HUDEP-2 (cell line): ENCODE results near the gene ACAP2.
"Not testable (repeated sequence)": the region's sequence is repeated elsewhere in the genome, so short reads cannot be mapped to it uniquely, and the experiment has no call there.

Experiments used
- DNase-seq, 76 experiments: peaks; one replicate each; lab custom pipeline; 2025; ENCODE audit not compliant: unreplicated experiment in 76 of 76; lab: John Stamatoyannopoulos, UW

The ACAP2 gene

DNA sequence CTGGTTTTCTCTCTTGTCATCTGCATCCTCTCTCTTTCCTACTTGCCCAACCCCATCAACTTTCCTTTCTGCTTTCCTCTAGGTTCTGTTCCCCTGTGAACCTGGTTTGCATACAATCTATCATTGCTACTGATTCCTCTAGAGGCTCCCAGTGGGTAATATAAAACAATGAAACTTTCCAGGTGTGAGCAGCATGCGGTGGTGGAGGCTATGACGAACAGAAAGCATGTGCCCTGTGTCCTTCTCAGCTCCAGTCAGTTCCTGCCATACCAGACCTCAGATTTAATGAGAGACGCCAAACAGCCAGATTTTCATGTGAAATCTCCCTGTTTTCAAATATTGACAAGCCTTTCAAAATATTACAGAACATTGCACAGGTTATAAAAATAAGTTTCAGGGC is 3.5 kb upstream of the ACAP2 start:
- DNase-seq, result no peak

DNA sequence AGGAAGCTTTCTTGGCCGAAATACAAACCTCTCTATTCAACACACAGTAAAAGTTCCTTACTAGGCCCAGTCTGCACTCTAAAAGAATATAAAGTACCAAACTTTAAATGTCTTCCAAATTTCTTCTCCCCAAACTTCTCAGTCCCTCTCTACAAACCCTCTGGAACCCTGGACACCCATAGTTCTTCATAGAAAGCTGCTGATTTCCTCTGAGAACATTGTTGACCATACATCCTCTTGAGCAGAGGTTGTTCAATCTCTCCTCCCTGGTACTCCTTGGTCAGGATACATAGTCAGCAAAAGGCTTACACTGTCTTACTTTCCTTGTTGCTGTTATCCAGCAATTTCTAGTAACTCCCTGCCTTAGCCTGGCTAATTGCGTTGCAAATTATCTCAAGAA is 3.1 kb upstream of the ACAP2 start:
- DNase-seq, result no peak

DNA sequence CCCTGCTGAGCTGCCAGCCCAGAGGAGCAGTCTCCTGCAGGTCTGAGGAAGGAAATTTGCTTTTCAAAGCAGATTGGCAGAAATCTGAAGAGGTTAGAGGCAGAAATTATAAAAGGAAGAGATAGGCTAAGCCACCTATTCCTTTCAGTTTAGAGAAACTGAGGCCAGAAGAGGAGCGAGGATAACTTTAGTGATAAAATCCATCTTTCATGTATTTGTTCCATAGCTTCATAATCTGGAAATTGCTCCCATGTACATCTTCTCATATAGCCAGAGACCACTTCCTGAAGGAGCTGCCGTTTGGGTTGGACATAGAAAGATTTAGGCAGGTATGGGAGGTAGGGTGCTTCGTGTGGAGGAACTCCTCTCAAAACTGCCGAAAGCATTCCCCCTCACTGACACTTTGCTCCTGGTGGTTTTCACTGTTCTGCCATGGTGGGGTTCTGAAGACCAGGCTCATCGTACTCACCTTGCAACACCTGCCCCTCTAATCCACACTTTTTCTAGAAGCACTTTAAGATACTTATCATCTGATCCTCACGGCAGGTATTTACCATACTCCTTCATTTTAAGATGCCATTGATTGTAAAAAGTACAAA is 670 bp upstream of the ACAP2 start:
- no peak for DNase-seq

DNA sequence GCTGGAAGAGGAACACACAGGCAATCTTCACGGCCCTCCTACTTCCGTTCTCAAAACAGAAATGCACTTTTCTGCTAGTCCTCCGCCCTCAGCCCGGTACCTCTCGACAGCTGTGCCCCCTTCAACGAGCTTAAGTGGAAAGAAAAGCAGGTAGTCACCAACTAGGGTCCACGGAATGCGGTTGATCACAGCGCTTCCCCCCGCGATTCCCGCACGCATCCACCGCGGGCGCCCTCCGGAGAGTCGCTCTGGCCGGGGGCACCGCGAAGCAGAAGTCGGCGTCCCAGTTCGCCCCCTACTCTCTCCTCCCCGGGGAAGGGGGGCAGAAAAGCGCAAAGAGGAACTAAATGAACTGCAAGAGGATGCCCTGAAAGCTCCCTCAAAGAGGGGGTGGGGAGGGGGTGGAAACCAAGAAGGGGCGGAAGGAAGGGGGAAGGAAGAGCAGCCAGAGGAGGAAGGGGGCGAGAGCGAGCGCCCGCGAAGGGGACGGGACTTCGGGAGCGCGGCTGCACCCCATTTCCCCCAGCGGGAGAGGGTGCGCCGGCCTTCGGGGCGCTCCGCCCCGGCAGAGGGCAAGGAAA is 738 bp downstream of the ACAP2 start:
- DNase-seq, result peak in 21 of 76 experiments; percentile 9 to 42 (median 25)

DNA sequence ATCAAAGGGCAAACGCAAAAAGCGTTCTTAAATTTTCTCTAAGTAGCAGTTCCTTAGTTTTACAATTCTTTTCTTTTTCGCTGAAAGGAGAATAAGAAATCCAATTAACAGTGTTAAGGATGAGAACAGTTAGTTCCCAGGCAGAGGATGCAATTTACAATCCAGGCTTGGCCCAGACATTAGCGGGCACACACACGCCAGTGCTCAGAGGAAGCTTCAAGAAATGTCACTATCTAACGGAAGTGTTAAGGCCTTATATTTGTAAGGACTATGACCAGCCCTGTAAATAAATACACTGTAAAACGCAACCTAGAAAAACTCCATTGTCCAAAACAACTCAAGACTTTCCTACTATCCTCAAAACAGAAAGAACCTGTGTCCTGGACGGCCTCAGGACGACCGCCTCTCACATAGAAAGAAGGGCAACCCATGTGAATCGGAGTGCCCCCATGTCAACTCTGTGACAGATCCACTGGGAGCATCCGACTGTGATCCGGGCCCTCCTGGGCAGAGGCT is 1.3 kb downstream of the ACAP2 start:
- DNase-seq, result peak in 16 of 76 experiments; percentile 7 to 48 (median 20)

DNA sequence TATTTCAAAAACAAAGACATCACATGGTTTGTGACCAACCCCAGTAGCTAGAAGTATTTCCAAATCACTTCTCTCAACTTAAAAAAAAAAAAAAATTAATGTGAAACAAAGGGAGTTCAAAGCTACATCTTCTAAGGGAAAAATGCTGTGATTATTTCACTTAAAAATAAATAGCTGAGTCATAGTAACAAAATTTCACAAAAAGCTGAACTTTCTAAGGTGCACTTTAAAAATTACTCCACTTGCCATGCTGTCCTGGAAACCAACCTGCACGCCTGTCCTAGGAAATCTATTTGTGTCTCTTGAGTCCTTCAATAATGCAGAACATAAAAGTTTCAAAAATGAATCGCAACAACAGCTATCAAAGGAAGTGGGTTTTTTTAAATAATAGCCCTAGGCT is 1.8 kb downstream of the ACAP2 start:
- no peak for DNase-seq

DNA sequence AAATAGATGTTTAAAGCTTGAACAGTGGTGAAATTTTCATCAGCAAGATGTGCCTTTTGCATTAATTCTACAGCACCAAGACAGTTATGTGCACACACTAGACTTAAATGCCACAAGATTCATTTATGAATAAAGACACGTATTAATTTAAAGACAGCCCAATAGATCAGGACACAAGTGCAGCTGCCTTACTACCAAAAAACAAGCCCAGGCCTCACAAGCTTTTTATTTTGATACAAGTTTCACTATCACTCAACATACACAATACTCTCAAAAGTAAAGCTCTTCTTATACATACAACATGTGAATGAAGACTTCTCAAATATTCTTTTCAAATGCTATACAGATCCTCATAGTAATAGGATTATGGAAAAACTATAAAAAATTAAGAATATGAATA is 2.4 kb downstream of the ACAP2 start:
- DNase-seq, result no peak

DNA sequence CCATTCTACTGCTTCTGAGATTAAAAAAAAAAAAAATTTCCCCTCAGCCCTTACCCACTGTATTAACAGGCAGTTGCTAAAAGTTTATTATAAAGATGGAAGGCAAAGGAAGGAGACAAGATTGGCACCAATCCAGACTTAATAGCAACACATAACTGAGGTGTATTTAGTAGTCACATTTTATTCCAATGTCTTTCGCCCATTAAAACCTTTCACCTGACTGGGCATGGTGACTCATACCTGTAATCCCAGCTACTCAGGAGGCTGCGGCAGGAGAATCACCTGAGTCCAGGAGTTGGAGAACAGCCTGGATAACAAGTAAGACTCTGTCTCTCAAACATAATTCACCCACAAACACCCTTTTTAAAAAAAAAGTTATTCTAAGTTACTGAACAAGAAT is 4.4 kb downstream of the ACAP2 start:
- DNase-seq, result no peak

DNA sequence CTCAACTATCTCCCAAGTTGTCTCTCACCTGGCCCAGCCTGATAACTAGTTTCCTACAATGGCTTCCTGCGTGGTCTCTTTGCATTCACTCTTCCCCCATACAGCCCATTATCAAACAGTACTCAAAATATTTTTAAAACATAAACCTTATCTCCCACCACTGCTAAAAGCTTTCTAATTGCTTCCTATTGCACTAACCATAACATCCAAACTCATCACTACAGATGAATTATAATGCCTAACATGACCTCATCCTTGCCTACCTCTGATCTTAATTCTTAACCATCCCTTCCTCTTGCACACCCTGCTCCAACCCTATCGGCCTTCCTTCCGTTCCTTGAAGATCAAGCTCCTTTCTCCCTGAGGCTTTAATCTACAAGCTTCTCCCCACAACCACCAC is 17.0 kb downstream of the ACAP2 start:
- DNase-seq, result no peak

DNA sequence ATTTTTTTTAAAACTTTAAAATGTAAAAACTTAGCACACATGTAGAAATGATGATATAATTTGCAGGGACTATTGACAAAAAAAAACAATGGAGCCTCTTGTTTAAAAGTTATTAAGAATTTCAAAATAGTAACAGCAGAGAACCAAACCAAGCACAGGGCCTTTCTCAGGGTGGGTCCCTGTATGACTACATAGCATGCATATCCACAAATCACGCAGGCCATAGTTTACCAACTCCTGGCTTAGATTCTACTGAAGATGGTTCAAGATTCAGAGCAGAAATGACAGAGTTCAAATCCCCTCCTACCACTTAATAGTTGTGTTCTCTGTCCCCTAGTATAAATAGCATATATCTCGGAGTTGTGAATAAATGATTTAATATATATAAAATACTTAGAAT is 19.0 kb downstream of the ACAP2 start:
- no peak for DNase-seq

DNA sequence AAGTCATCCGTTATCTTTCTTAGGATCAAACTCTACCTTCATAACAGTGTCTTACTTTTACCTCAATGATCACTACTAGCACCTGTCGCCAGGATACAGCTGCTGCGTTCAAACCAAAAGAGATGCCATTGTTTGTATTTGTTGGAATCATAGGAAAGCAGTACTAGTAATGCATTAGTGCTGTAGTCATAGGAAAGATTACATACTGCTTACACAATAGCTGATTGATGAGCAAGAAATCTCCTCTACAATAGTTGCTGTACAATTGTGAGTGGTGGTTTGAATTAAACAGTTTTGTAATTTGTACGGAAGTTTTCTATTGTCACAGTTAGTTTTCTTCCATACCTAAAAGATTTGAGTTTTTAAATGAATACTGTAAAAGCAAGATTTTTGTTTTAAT is 21.4 kb downstream of the ACAP2 start:
- DNase-seq, result no peak

DNA sequence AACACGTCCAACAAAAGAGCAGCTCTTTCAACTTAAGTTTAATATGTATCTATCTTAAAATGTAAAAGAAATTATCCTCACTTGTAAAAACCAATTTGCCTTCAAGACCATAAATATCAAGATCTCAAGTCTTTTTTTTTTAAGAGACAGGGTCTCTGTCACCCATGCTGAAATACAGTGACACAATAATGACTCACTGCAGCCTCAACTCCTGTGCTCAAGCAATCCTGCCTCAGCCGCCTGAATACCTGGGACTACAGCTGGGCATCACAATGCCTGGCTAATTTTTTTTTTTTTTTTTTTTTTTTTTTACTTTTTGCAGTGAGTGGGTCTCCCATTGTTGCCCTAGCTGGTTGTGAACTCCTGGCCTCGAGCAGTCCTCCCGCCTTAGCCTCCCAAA is 26.0 kb downstream of the ACAP2 start:
- DNase-seq, result no peak

DNA sequence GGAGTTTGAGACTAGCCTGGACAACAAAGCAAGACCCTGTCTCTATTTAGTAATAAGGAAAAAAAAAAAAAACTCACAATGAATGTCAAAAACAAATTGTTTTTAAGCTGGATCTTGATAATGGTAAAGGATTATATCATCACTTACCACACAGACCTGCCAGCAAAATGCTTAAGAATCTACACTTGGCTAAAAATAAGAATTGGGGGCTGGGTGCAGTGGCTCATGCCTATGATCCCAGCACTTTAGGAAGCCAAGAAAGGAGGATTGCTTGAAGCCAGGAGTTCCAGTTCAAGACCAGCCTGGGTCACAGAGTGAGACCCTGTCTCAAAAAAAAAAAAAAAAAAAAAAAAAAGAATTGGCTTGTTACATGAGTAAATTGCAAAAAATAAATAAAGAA is 31.0 kb downstream of the ACAP2 start:
- DNase-seq, result no peak

DNA sequence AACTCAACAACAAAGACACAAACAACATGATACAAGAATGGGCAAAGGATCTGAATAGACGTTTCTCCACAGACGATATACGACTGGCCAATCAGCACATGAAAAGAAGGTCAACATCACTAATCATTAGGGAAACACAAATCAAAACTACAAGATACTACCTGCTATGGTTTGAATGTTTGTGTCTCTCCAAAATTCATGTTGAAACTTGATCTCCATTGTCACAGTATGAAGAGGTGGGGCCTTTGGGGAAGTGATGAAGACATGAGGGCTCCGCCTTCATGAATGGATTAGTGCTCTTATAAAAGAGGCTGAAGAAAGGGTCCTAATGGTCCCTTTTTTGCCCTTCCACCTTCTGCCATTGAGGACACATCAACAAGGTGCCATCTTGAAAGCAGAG is 32.3 kb downstream of the ACAP2 start:
- no peak for DNase-seq

DNA sequence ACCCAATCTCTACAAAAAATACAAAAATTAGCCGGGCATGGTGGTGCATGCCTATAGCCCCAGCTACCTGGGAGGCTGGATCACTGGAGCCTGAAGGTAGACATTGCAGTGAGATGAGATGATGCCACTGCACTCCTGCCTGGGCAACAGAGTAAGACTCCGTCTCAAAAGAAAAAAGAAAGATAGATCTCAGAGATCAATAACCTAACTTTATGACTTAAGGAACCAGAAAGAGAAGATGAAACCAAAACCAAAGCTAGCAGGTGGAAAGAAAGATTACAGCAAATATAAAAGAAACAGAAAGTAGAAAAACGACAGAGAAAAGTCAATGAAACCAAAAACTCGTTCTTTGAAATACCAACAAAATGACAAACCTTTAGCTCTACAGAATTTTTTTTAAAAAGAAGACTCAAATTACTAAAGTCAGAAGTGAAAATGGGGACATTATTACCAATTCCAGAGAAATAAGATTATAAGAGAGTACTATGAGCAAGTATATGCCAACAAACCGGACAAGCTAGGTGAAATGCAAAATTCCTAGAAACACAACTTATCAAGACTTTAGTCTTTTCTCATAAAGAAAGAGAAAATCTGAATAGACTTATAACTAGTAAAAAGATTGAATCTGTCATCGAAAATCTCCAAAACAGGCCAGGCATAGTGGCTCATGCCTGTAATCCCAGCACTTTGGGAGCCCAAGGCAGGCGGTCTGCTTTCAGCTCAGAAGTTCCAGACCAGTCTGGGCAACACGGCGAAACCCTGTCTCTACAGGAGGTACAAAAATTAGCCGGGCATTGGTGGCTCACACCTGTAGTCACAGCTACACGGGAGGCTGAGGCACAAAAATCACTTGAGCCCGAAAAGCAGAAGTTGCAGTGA is 35.0 kb downstream of the ACAP2 start:
- no peak for DNase-seq

DNA sequence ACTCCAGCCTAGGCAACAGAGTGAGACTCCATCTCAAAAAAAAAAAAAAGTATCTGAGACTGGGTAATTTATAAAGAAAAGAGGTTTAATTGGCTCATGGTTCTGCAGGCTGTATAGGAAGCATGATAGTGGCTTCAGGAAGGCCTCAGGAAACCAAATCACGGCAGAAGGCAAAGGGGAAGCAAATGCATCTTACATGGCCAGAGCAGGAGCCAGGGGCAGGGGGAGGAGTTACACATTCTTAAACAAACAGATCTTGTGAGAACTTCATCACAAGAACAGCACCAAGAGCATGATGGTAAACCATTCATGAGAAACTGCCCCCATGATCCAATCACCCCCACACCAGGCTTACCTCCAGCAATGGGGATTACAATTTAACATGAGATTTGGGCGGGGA is 37.2 kb downstream of the ACAP2 start:
- no peak for DNase-seq

DNA sequence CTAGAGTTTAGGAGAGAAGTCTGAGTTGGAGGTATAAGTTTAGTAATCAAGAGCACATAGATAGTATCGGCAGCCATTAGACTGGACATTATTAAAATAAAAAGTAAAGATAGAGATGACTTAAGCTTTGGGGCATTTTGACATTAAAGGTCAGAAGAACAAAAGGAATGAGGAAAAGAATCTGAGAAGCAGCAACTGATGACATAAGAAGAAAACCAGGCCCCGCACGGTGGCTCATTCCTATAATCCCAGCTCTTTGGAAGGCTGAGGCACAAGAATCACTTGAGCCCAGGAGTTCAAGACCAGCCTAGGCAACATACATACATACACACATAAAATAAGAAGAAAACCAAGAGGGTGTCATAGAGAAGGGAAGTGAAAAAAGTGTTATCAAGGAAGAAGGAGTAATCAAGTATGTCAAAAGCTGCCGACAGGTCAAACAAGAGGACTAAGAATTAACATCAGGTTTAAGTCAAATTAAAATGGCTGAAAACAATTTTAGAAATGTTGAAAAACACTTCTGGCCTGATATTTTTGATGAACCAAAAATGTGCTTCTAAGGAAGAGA is 38.9 kb downstream of the ACAP2 start:
- DNase-seq, result no peak

DNA sequence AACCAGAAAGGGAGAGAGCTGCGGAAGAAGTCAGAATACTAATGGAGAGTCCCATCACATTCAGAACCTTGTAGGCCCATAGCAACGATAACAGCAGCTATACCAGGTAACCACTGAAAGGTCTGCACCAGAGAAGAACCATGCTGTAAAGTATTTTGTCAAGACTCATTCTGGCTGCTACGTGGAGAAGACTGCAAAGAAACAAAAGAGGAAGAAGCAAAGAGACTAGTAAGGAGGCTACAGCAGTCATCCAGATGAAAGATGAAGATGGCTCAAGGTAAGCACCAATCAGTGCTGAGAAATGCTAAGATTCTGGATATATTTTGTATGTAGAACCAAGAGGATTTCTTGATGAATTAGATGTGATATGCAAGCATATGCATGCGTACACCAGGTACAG is 39.6 kb downstream of the ACAP2 start:
- no peak for DNase-seq

DNA sequence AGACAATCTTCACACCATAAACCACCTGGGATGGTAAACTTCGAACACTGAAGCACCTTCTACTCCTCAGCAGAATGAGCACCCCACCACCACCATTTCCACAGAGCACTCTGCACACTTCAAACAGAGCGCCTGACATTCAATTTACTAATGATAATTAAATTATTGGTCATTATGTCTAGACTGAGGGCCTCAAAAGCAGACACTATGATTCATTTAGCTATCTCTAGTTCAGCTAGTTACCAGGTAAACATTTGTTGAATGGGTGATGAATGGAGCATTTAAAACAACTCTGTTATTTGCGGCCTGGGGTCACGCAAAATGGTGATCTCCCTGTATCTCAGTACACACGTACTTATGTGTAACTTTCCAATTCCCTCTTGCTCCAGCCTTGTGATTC is 40.9 kb downstream of the ACAP2 start:
- DNase-seq, result no peak

DNA sequence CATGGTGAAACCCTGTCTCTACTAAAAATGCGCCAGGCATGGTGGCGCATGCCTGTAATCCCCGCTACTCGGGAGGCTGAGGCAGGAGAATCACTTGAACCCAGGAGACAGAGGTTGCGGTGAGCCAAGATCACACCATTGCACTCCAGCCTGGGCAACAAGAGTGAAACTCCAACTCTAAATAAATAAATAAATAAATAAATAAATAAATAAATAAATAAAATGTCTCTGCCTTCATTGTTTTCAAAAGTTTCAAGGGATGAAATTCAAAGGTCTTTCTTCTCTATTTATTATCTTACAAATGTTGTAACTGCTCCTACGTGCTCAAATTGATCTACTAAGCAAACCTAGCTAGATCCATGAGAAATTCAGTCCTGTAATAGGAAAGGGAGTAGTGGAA is 44.4 kb downstream of the ACAP2 start:
- not testable (repeated sequence) for DNase-seq

DNA sequence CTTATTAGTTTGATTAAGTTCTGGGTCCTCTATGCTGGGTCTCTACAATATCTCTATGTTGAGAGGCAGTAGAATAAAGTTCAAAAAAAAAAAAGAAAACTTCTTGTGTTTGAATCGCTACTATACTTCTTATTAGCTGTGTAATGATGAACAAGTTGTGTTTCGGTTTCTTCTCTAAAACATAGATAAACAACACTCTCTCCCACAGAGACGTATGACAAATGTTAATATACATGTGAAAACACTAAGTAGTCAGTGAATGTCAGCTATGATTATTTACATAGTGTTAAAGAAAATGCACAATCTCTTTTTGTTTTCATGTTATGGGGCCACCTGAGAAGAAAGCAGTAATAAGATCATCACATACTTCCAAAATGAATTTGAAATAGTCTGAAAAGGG is 45.3 kb downstream of the ACAP2 start:
- no peak for DNase-seq
